HepG2 (cell line): ENCODE results near the gene SLC35D2. TPM values are rescaled to one million over a fixed set of nuclear protein-coding genes. Genes with fewer than 3 reads are reported as not detected.

Experiments
- ATAC-seq: fragments of 200-7000 bp; cut with Tn5 transposase; 3 replicates; pipeline ENCODE4 v1.9.1; 2020; ENCODE audit warnings: mild to moderate bottlenecking, moderate library complexity
- BruUV-seq: library from RNA; stranded (reverse); fragments of 400-500 nt; replicated peaks from 2 replicates; lab custom pipeline; 2021; lab: Mats Ljungman, UMichigan
- CTCF ChIA-PET: fragments of 300-600 bp; formaldehyde crosslinking; extraction: SDS; loops from one replicate; lab custom pipeline; 2021; ENCODE audit warnings: low total read pairs, inconsistent platforms, low intra/inter-chr PET ratio; lab: Yijun Ruan, JAX
- POLR2A ChIA-PET: fragments of 350-600 bp; sonication (Branson Sonifier 250); formaldehyde crosslinking; loops from one replicate; lab custom pipeline; 2020; ENCODE audit warnings: antibody characterized with exemption, inconsistent platforms; lab: Yijun Ruan, JAX
- DNase-seq: peaks from one replicate; pipeline ENCODE4 v3.0.0-alpha.2; 2015; ENCODE audit warnings: low spot score
- FAIRE-seq: peaks from 3 replicates; lab custom pipeline; 2011; peaks lifted over from hg19 to GRCh38; lab: Jason Lieb, UNC
- H2AFZ ChIP-seq: one replicate; pipeline ENCODE4 v1.6.1; 2011; ENCODE audit warnings: low read length, inconsistent platforms
- H3K27ac ChIP-seq: fragments of 300-600 bp; 3 replicates; pipeline ENCODE4 v1.8.0; 2011; ENCODE audit warnings: mixed run types, mild to moderate bottlenecking, mixed read lengths, low read length, inconsistent platforms; ENCODE audit not compliant: insufficient read depth; ENCODE audit errors: extremely low read length
- H3K27me3 ChIP-seq, 2 experiments: fragments of 200-600 bp in 1 of 2; 2 replicates in 1 of 2; 3 replicates in 1 of 2; pipeline versions ENCODE4 v1.6.0 to v1.8.0; 2011; ENCODE audit warnings: low read length in 2 of 2, mild to moderate bottlenecking in 2 of 2, moderate library complexity in 2 of 2, inconsistent platforms in 1 of 2; ENCODE audit not compliant: insufficient read depth in 2 of 2, control insufficient read depth in 1 of 2
- H3K36me3 ChIP-seq, 2 experiments: fragments of 200-600 bp in 1 of 2; replicated peaks in 1 of 2; 2 replicates in 1 of 2; 3 replicates in 1 of 2; pipeline versions ENCODE4 v1.5.1 to v1.8.0; 2011; ENCODE audit warnings: low read length in 2 of 2, inconsistent platforms in 1 of 2; ENCODE audit not compliant: insufficient read depth in 2 of 2, control insufficient read depth in 1 of 2
- H3K4me1 ChIP-seq: 2 replicates; pipeline ENCODE4 v1.5.1; 2012; ENCODE audit warnings: low read length, inconsistent platforms; ENCODE audit not compliant: insufficient read depth
- H3K4me2 ChIP-seq: 2 replicates; pipeline ENCODE4 v1.6.0; 2011; ENCODE audit warnings: low read depth, low read length, inconsistent platforms
- H3K4me3 ChIP-seq, 3 experiments: fragments of 200-600 bp in 1 of 3; sonication (generic), shearing (Covaris generic) in 1 of 3; replicated peaks in 1 of 3; 2 replicates each; pipeline ENCODE4 v1.5.1; 2011 to 2016; ENCODE audit warnings: low read length in 3 of 3, inconsistent platforms in 2 of 3, low read depth in 2 of 3, mild to moderate bottlenecking in 2 of 3, control low read depth in 1 of 3, mixed read lengths in 1 of 3; ENCODE audit not compliant: insufficient read depth in 1 of 3
- H3K79me2 ChIP-seq: one replicate; pipeline ENCODE4 v1.6.1; 2011; ENCODE audit warnings: low read length, inconsistent platforms; ENCODE audit not compliant: insufficient read depth
- H3K9ac ChIP-seq: 2 replicates; pipeline ENCODE4 v1.6.0; 2011; ENCODE audit warnings: mild to moderate bottlenecking, low read depth, low read length, inconsistent platforms; ENCODE audit not compliant: insufficient read depth
- H3K9me3 ChIP-seq: 2 replicates; pipeline ENCODE4 v1.5.1; 2012; ENCODE audit warnings: mild to moderate bottlenecking, low read length
- H4K20me1 ChIP-seq: 2 replicates; pipeline ENCODE4 v1.6.0; 2011; ENCODE audit warnings: inconsistent platforms, mild to moderate bottlenecking, low read length, moderate library complexity; ENCODE audit not compliant: insufficient read depth
- ARNT2 ChIP-seq: sonication (generic); formaldehyde crosslinking; IDR thresholded peaks from 2 replicates; pipeline ENCODE4 v1.8.0; 2022; ENCODE audit warnings: mild to moderate bottlenecking, low read depth, missing genetic modification reagents, moderate library complexity
- LCORL ChIP-seq, 2 experiments: fragments of 450-650 bp in 1 of 2; sonication (generic) in 1 of 2; formaldehyde crosslinking in 1 of 2; IDR thresholded peaks; 2 replicates each; pipeline versions ENCODE4 v1.5.0 to v1.6.1; 2017 to 2020; ENCODE audit warnings: antibody characterized with exemption in 1 of 2, missing genetic modification reagents in 1 of 2
- SOX5 ChIP-seq: IDR thresholded peaks from 2 replicates; pipeline ENCODE4 v1.6.1; 2016; ENCODE audit warnings: borderline replicate concordance
- SOX6 ChIP-seq, 2 experiments: fragments of 450-650 bp in 1 of 2; sonication (generic) in 1 of 2; formaldehyde crosslinking in 1 of 2; IDR thresholded peaks; 2 replicates each; pipeline versions ENCODE4 v1.4.0 to v1.6.1; 2017 to 2020; ENCODE audit warnings: antibody characterized with exemption in 1 of 2, mild to moderate bottlenecking in 1 of 2, missing genetic modification reagents in 1 of 2
- TEAD3 ChIP-seq: optimal IDR thresholded peaks from 2 replicates; pipeline ENCODE3; 2016; ENCODE audit warnings: borderline replicate concordance
- ZBTB14 ChIP-seq: sonication (generic); formaldehyde crosslinking; IDR thresholded peaks from 2 replicates; pipeline ENCODE4 v1.4.0; 2020; ENCODE audit warnings: missing genetic modification reagents
- ZNF543 ChIP-seq: sonication (generic); formaldehyde crosslinking; IDR thresholded peaks from 2 replicates; pipeline ENCODE4 v1.4.0; 2020; ENCODE audit warnings: mild to moderate bottlenecking, missing genetic modification reagents
- WGBS: methylation state at CpG from one replicate; pipeline ENCODE4 v1.1.6; 2017; ENCODE audit warnings: low lambda C conversion rate; 5-methylcytosine and 5-hydroxymethylcytosine counted together
- in situ Hi-C: cut with HindIII; loops from 2 replicates; pipeline ENCODE4 v1.10.0; 2017; ENCODE audit warnings: low pct_unique_long_range_greater_than_20kb; ENCODE audit not compliant: extremely low pct_ligation_motif_present
- intact Hi-C: fragments of 100-400 bp; cut with micrococcal nuclease; formaldehyde crosslinking; loops from one replicate; pipeline ENCODE4 v1.10.0; 2022; ENCODE audit not compliant: unreplicated experiment
- polyA plus RNA-seq, 8 experiments: library from polyadenylated mRNA; depleted of rRNA in 3 of 8; stranded (reverse) in 7 of 8; unstranded in 1 of 8; fragments of >200 nt; fragmentation: Illumina TruSeq in 4 of 8; extraction: Trizol in 4 of 8; gene quantifications; 2 replicates each; pipeline versions ENCODE4 v1.2.1 to v1.2.3, GENCODE V29; 2011 to 2016; ENCODE audit warnings: low read depth in 4 of 8, missing spikeins in 1 of 8, mixed read lengths in 1 of 8; ENCODE audit not compliant: insufficient read depth in 1 of 8
- total RNA-seq, 5 experiments: library from RNA; depleted of rRNA; stranded (reverse); fragments of >200 nt; fragmentation: Illumina TruSeq; extraction: Trizol; gene quantifications; 2 replicates each; pipeline ENCODE4 v1.2.3, GENCODE V29; 2016; ENCODE audit warnings: low read depth in 1 of 5
- TF ChIP-seq, protein P1 (sequence below): sonication (generic); formaldehyde crosslinking; IDR thresholded peaks from one replicate; pipeline ENCODE4 v1.5.1; 2020; ENCODE audit warnings: mild to moderate bottlenecking, missing genetic modification reagents; ENCODE audit errors: not compliant biosample characterization
- TF ChIP-seq, protein P2 (sequence below): IDR thresholded peaks from 2 replicates; pipeline ENCODE4 v1.4.0; 2020; ENCODE audit warnings: mild to moderate bottlenecking, missing genetic modification reagents
- TF ChIP-seq, protein P3 (sequence below): IDR thresholded peaks from 2 replicates; pipeline ENCODE4 v1.6.1; 2012; ENCODE audit warnings: inconsistent platforms

SLC35D2 gene
- total and polyA plus RNA-seq, 2 of the 13 experiments (the other 11 are each of a cell fraction or from before 2014, with no cell fraction given), result 96.2 to 103 TPM

DNA sequence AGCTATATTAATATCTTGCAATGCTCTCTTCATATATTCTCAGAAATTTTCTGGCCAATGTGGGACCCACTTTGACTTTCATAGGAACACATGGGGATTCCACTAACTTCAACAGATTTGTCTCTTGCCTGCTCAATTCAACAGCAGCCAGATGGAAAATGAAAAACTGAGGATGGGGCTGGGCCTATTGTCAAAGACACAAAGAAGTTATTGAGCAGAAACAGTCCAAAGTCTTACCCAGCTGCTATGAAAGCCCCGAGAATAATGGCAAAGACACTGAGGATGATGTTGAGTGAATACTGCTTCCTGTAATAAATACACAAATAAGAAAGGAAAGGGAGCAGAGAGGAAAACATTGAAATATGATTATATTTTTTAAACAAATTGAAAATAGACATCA lies 32.6 kb downstream of the SLC35D2 start:
- H3K9ac ChIP-seq, result no peak overlapping the region
- no peaks in the 10 kb centered on the region for H3K9me3 ChIP-seq
- H4K20me1 ChIP-seq, result no peaks in the 10 kb centered on the region
- in situ Hi-C loops, result no loop called here
- H2AFZ ChIP-seq, result no peak overlapping the region
- POLR2A ChIA-PET, result interaction anchor here (0.8 to 1.1 kb wide), 2 partner anchors 27 to 32 kb away, joined by 3 to 4 read pairs; no protein-coding TSS in a partner anchor
- no peaks in the 10 kb centered on the region for H3K79me2 ChIP-seq
- peaks cover 18 to 61% of the 10 kb centered on the region in 2 experiments for H3K36me3 ChIP-seq
- no peaks in the 10 kb centered on the region for H3K27me3 ChIP-seq
- WGBS, result 33% methylated on average over 1 of the region's 1 CpG
- H3K27ac ChIP-seq, result peak overlapping the region; percentile 7
- H3K4me2 ChIP-seq, result no peak overlapping the region
- BruUV-seq, result no TSS peak
- peaks cover 19% of the 10 kb centered on the region for H3K4me1 ChIP-seq
- DNase-seq, result peak; percentile 65
- ATAC-seq, result no peak
- CTCF ChIA-PET, result no interaction called here
- no peak for FAIRE-seq
- H3K4me3 ChIP-seq, result no peak overlapping the region
- intact Hi-C loops, result no loop called here
- TF ChIP-seq ZBTB14, result no peak
- no peak for TF ChIP-seq TEAD3 (CRISPR knock-in tag)
- TF ChIP-seq SOX6 (IDR thresholded peaks at IDR 0.05), result no peak
- peak; percentile 70 for TF ChIP-seq SOX6 (CRISPR knock-in tag; IDR thresholded peaks at IDR 0.05)
- TF ChIP-seq, protein P1, sequence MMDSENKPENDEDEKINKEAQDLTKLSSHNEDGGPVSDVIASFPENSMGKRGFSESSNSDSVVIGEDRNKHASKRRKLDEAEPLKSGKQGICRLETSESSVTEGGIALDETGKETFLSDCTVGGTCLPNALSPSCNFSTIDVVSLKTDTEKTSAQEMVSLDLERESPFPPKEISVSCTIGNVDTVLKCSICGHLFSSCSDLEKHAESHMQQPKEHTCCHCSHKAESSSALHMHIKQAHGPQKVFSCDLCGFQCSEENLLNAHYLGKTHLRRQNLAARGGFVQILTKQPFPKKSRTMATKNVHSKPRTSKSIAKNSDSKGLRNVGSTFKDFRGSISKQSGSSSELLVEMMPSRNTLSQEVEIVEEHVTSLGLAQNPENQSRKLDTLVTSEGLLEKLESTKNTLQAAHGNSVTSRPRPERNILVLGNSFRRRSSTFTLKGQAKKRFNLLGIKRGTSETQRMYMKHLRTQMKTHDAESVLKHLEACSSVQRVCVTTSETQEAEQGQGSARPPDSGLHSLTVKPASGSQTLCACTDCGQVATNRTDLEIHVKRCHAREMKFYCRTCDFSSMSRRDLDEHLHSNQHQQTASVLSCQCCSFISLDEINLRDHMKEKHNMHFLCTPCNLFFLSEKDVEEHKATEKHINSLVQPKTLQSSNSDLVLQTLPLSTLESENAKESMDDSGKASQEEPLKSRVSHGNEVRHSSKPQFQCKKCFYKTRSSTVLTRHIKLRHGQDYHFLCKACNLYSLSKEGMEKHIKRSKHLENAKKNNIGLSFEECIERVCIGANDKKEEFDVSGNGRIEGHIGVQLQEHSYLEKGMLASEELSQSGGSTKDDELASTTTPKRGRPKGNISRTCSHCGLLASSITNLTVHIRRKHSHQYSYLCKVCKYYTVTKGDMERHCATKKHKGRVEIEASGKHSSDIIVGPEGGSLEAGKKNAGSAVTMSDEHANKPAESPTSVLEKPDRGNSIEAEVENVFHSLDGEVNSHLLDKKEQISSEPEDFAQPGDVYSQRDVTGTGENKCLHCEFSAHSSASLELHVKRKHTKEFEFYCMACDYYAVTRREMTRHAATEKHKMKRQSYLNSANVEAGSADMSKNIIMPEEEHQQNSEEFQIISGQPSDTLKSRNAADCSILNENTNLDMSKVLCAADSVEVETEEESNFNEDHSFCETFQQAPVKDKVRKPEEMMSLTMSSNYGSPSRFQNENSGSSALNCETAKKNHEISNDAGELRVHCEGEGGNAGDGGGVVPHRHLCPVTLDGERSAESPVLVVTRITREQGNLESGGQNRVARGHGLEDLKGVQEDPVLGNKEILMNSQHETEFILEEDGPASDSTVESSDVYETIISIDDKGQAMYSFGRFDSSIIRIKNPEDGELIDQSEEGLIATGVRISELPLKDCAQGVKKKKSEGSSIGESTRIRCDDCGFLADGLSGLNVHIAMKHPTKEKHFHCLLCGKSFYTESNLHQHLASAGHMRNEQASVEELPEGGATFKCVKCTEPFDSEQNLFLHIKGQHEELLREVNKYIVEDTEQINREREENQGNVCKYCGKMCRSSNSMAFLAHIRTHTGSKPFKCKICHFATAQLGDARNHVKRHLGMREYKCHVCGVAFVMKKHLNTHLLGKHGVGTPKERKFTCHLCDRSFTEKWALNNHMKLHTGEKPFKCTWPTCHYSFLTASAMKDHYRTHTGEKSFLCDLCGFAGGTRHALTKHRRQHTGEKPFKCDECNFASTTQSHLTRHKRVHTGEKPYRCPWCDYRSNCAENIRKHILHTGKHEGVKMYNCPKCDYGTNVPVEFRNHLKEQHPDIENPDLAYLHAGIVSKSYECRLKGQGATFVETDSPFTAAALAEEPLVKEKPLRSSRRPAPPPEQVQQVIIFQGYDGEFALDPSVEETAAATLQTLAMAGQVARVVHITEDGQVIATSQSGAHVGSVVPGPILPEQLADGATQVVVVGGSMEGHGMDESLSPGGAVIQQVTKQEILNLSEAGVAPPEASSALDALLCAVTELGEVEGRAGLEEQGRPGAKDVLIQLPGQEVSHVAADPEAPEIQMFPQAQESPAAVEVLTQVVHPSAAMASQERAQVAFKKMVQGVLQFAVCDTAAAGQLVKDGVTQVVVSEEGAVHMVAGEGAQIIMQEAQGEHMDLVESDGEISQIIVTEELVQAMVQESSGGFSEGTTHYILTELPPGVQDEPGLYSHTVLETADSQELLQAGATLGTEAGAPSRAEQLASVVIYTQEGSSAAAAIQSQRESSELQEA (CRISPR knock-in tag), result no peak
- no peak for TF ChIP-seq ARNT2 (CRISPR knock-in tag)
- TF ChIP-seq, protein P2, sequence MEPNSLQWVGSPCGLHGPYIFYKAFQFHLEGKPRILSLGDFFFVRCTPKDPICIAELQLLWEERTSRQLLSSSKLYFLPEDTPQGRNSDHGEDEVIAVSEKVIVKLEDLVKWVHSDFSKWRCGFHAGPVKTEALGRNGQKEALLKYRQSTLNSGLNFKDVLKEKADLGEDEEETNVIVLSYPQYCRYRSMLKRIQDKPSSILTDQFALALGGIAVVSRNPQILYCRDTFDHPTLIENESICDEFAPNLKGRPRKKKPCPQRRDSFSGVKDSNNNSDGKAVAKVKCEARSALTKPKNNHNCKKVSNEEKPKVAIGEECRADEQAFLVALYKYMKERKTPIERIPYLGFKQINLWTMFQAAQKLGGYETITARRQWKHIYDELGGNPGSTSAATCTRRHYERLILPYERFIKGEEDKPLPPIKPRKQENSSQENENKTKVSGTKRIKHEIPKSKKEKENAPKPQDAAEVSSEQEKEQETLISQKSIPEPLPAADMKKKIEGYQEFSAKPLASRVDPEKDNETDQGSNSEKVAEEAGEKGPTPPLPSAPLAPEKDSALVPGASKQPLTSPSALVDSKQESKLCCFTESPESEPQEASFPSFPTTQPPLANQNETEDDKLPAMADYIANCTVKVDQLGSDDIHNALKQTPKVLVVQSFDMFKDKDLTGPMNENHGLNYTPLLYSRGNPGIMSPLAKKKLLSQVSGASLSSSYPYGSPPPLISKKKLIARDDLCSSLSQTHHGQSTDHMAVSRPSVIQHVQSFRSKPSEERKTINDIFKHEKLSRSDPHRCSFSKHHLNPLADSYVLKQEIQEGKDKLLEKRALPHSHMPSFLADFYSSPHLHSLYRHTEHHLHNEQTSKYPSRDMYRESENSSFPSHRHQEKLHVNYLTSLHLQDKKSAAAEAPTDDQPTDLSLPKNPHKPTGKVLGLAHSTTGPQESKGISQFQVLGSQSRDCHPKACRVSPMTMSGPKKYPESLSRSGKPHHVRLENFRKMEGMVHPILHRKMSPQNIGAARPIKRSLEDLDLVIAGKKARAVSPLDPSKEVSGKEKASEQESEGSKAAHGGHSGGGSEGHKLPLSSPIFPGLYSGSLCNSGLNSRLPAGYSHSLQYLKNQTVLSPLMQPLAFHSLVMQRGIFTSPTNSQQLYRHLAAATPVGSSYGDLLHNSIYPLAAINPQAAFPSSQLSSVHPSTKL, result 0 out of 2 replicates have a peak, but pooled peaks have one; percentile 29
- TF ChIP-seq SOX5 (CRISPR knock-in tag), result peak; percentile 92
- no peak for TF ChIP-seq ZNF543
- no peak for TF ChIP-seq LCORL (IDR thresholded peaks at IDR 0.05)
- no peak for TF ChIP-seq LCORL (CRISPR knock-in tag; IDR thresholded peaks at IDR 0.05)
- TF ChIP-seq, protein P3, sequence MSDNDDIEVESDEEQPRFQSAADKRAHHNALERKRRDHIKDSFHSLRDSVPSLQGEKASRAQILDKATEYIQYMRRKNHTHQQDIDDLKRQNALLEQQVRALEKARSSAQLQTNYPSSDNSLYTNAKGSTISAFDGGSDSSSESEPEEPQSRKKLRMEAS, result no peak
